Measurements from ENCODE around the gene C19orf25. TPM values are rescaled to one million over a fixed set of nuclear protein-coding genes. Genes with fewer than 3 reads are reported as not detected.

C19orf25 gene
- polyA plus RNA-seq, 1 donor from 2014 or later: 80.2 TPM

- Histone ChIP-seq H4K20me1 (ENCODE audit: insufficient read depth) (no peaks in the 10 kb centered on the region), H3K4me2 (ENCODE audit: low read length) (no peak overlapping the region), H3F3A (ENCODE audit: insufficient read depth, low read length, poor library complexity, severe bottlenecking) (no peaks in the 10 kb centered on the region), H3K4me3 (ENCODE audit: low read length) (no peak overlapping the region), H3K27me3 (ENCODE audit: insufficient read depth, low read depth, low read length) (peaks cover 24% of the 10 kb centered on the region), H3K27ac (ENCODE audit: low read length) (no peak overlapping the region), H3K79me2 (replicated peaks; ENCODE audit: insufficient read depth, low read length) (no peaks in the 10 kb centered on the region), H3K9me3 (ENCODE audit: low read length) (no peaks in the 10 kb centered on the region), H3K9me2 (ENCODE audit: insufficient read depth, low read length) (no peaks in the 10 kb centered on the region), H3K9ac (ENCODE audit: low read length) (no peak overlapping the region), H3K36me3 (ENCODE audit: insufficient read depth, low read length) (no peaks in the 10 kb centered on the region), H2AFZ (ENCODE audit: low read depth, low read length) (no peak overlapping the region)
- TF ChIP-seq SMC3 (conservative IDR thresholded peaks at IDR 0.05; ENCODE audit: poor library complexity): no peak
- no peak for TF ChIP-seq EP300 (conservative IDR thresholded peaks at IDR 0.05; ENCODE audit: poor library complexity, severe bottlenecking)
- no peak for TF ChIP-seq POLR2AphosphoS5 (IDR thresholded peaks at IDR 0.05)
- TF ChIP-seq TAF1 (IDR thresholded peaks at IDR 0.05; ENCODE audit: low read depth): no peak
- TF ChIP-seq MXI1 (conservative IDR thresholded peaks at IDR 0.05; ENCODE audit: poor library complexity, severe bottlenecking): no peak
- TF ChIP-seq EZH2 (IDR thresholded peaks at IDR 0.05; ENCODE audit: borderline replicate concordance, insufficient read depth, low read length, poor library complexity, severe bottlenecking): no peak
- no peak for TF ChIP-seq REST (IDR thresholded peaks at IDR 0.05; ENCODE audit: borderline replicate concordance)
- TF ChIP-seq, protein P1, sequence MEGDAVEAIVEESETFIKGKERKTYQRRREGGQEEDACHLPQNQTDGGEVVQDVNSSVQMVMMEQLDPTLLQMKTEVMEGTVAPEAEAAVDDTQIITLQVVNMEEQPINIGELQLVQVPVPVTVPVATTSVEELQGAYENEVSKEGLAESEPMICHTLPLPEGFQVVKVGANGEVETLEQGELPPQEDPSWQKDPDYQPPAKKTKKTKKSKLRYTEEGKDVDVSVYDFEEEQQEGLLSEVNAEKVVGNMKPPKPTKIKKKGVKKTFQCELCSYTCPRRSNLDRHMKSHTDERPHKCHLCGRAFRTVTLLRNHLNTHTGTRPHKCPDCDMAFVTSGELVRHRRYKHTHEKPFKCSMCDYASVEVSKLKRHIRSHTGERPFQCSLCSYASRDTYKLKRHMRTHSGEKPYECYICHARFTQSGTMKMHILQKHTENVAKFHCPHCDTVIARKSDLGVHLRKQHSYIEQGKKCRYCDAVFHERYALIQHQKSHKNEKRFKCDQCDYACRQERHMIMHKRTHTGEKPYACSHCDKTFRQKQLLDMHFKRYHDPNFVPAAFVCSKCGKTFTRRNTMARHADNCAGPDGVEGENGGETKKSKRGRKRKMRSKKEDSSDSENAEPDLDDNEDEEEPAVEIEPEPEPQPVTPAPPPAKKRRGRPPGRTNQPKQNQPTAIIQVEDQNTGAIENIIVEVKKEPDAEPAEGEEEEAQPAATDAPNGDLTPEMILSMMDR (IDR thresholded peaks at IDR 0.05; ENCODE audit: poor library complexity, severe bottlenecking): no peak
- no peak for TF ChIP-seq RAD21 (conservative IDR thresholded peaks at IDR 0.05)
Measured at GRCh38 chr19:1526979-1527649, 48.1 kb upstream of the C19orf25 start.

GRCh38 chr19:1526066-1526778, 47.2 kb upstream of the C19orf25 start:
- Histone ChIP-seq H3K27me3 (ENCODE audit: insufficient read depth, low read depth, low read length) (peaks cover 24% of the 10 kb centered on the region), H3K4me2 (ENCODE audit: low read length) (no peak overlapping the region), H3K79me2 (replicated peaks; ENCODE audit: insufficient read depth, low read length) (no peaks in the 10 kb centered on the region), H3K36me3 (ENCODE audit: insufficient read depth, low read length) (no peaks in the 10 kb centered on the region), H4K20me1 (ENCODE audit: insufficient read depth) (no peaks in the 10 kb centered on the region), H3F3A (ENCODE audit: insufficient read depth, low read length, poor library complexity, severe bottlenecking) (no peaks in the 10 kb centered on the region), H3K27ac (ENCODE audit: low read length) (no peak overlapping the region), H3K9ac (ENCODE audit: low read length) (no peak overlapping the region), H3K4me3 (ENCODE audit: low read length) (no peak overlapping the region), H3K9me3 (ENCODE audit: low read length) (no peaks in the 10 kb centered on the region), H2AFZ (ENCODE audit: low read depth, low read length) (no peak overlapping the region), H3K9me2 (ENCODE audit: insufficient read depth, low read length) (no peaks in the 10 kb centered on the region)
- TF ChIP-seq POLR2AphosphoS5 (IDR thresholded peaks at IDR 0.05) (no peak), EP300 (conservative IDR thresholded peaks at IDR 0.05; ENCODE audit: poor library complexity, severe bottlenecking) (no peak), RAD21 (conservative IDR thresholded peaks at IDR 0.05) (no peak), MXI1 (conservative IDR thresholded peaks at IDR 0.05; ENCODE audit: poor library complexity, severe bottlenecking) (no peak), REST (IDR thresholded peaks at IDR 0.05; ENCODE audit: borderline replicate concordance) (no peak), TAF1 (IDR thresholded peaks at IDR 0.05; ENCODE audit: low read depth) (no peak), SMC3 (conservative IDR thresholded peaks at IDR 0.05; ENCODE audit: poor library complexity) (no peak), EZH2 (IDR thresholded peaks at IDR 0.05; ENCODE audit: borderline replicate concordance, insufficient read depth, low read length, poor library complexity, severe bottlenecking) (no peak)
- TF ChIP-seq, protein P1 (IDR thresholded peaks at IDR 0.05; ENCODE audit: poor library complexity, severe bottlenecking): no peak
